IPS-18a (cell line): ENCODE data around the gene USP49.
A peak's percentile ranks its signal among the peaks of the same experiment; 100 is the strongest.
"Not testable (repeated sequence)": the region's sequence is repeated elsewhere in the genome, so short reads cannot be mapped to it uniquely, and the experiment has no call there.

Experiments used
- H3K27ac ChIP-seq: one replicate; pipeline ENCODE4 v1.5.1; 2013; ENCODE audit warnings: low read length
- H3K27me3 ChIP-seq: one replicate; pipeline ENCODE4 v1.6.1; 2013; ENCODE audit warnings: mild to moderate bottlenecking, low read length; ENCODE audit not compliant: control insufficient read depth, insufficient read depth
- H3K36me3 ChIP-seq: one replicate; pipeline ENCODE4 v1.6.1; 2013; ENCODE audit warnings: low read depth, low read length; ENCODE audit not compliant: control insufficient read depth
- H3K4me1 ChIP-seq: one replicate; pipeline ENCODE4 v1.6.1; 2013; ENCODE audit warnings: low read depth, low read length; ENCODE audit not compliant: control insufficient read depth
- H3K4me3 ChIP-seq: one replicate; pipeline ENCODE4 v1.5.1; 2013; ENCODE audit warnings: low read length
- H3K9ac ChIP-seq: one replicate; pipeline ENCODE4 v1.6.1; 2013; ENCODE audit warnings: mild to moderate bottlenecking, low read length, moderate library complexity
- H3K9me3 ChIP-seq: one replicate; pipeline ENCODE4 v1.6.1; 2013; ENCODE audit warnings: low read depth, low read length; ENCODE audit not compliant: control insufficient read depth

USP49 gene

GRCh38 chr6:41895300-41896233 lies at the start of gene USP49:
USP49 (minus strand) TSS chr6:41895375; CDS start chr6:41806983, 88,392 bp downstream.
- peak within 1 kb of the TSS; percentile 92 for H3K4me3 ChIP-seq
- H3K9ac ChIP-seq: peak within 1 kb of the TSS; percentile 95
- H3K4me1 ChIP-seq: peaks cover 22% of the 10 kb centered on the region
- H3K36me3 ChIP-seq: no peaks in the 10 kb centered on the region
- H3K9me3 ChIP-seq: no peaks in the 10 kb centered on the region
- H3K27ac ChIP-seq: peak within 1 kb of the TSS; percentile 98
- H3K27me3 ChIP-seq: no peaks in the 10 kb centered on the region

- no peak overlapping the region for H3K27ac ChIP-seq
- no peaks in the 10 kb centered on the region for H3K36me3 ChIP-seq
- no peak overlapping the region for H3K4me3 ChIP-seq
- peaks cover 6% of the 10 kb centered on the region for H3K27me3 ChIP-seq
- no peak overlapping the region for H3K9ac ChIP-seq
- H3K9me3 ChIP-seq: no peaks in the 10 kb centered on the region
- H3K4me1 ChIP-seq: peaks cover 25% of the 10 kb centered on the region
Measured at GRCh38 chr6:41943456-41943855, 48.3 kb upstream of the USP49 start.

GRCh38 chr6:41942882-41943281 lies 47.7 kb upstream of the USP49 start:
- not testable (repeated sequence) for H3K36me3 ChIP-seq, H3K27ac ChIP-seq, H3K4me3 ChIP-seq, H3K27me3 ChIP-seq, H3K9me3 ChIP-seq, H3K9ac ChIP-seq
- peaks cover 28% of the 10 kb centered on the region for H3K4me1 ChIP-seq

GRCh38 chr6:41942067-41942851 lies 47.1 kb upstream of the USP49 start:
- Histone ChIP-seq H3K27me3 (peaks cover 6% of the 10 kb centered on the region), H3K4me3 (peak overlapping the region; percentile 53), H3K36me3 (no peaks in the 10 kb centered on the region), H3K9me3 (no peaks in the 10 kb centered on the region), H3K9ac (no peak overlapping the region), H3K4me1 (peaks cover 28% of the 10 kb centered on the region), H3K27ac (no peak overlapping the region)

GRCh38 chr6:41941280-41942066 lies 46.3 kb upstream of the USP49 start, which contains the start of gene CCND3:
CCND3 (minus strand) TSS chr6:41941808; CDS start chr6:41941649, 159 bp downstream.
- Histone ChIP-seq H3K9ac (peak within 1 kb of the TSS; percentile 28), H3K4me3 (peak within 1 kb of the TSS; percentile 53), H3K27me3 (peaks cover 6% of the 10 kb centered on the region), H3K9me3 (no peaks in the 10 kb centered on the region), H3K4me1 (peaks cover 28% of the 10 kb centered on the region), H3K36me3 (no peaks in the 10 kb centered on the region), H3K27ac (no peak within 1 kb of the TSS)

GRCh38 chr6:41940759-41941279 lies 45.6 kb upstream of the USP49 start:
- Histone ChIP-seq H3K4me1 (peaks cover 31% of the 10 kb centered on the region), H3K9me3 (no peaks in the 10 kb centered on the region), H3K27ac (no peak overlapping the region), H3K9ac (peak overlapping the region; percentile 28), H3K4me3 (peak overlapping the region; percentile 53), H3K27me3 (peaks cover 6% of the 10 kb centered on the region), H3K36me3 (no peaks in the 10 kb centered on the region)

- no peaks in the 10 kb centered on the region for H3K9me3 ChIP-seq
- H3K4me3 ChIP-seq: peak overlapping the region; percentile 53
- H3K9ac ChIP-seq: no peak overlapping the region
- H3K27ac ChIP-seq: no peak overlapping the region
- H3K4me1 ChIP-seq: peaks cover 31% of the 10 kb centered on the region
- H3K27me3 ChIP-seq: peaks cover 6% of the 10 kb centered on the region
- H3K36me3 ChIP-seq: peaks cover 3% of the 10 kb centered on the region
Measured at GRCh38 chr6:41939848-41940758, 44.9 kb upstream of the USP49 start.

GRCh38 chr6:41939176-41939847 lies 44.1 kb upstream of the USP49 start:
- no peaks in the 10 kb centered on the region for H3K9me3 ChIP-seq
- no peak overlapping the region for H3K27ac ChIP-seq
- peaks cover 31% of the 10 kb centered on the region for H3K4me1 ChIP-seq

GRCh38 chr6:41938590-41939175 lies 43.5 kb upstream of the USP49 start:
- H3K36me3 ChIP-seq: peaks cover 15% of the 10 kb centered on the region
- H3K4me1 ChIP-seq: peaks cover 31% of the 10 kb centered on the region
- H3K4me3 ChIP-seq: peak overlapping the region; percentile 53
- H3K9me3 ChIP-seq: no peaks in the 10 kb centered on the region
- no peak overlapping the region for H3K9ac ChIP-seq
- H3K27me3 ChIP-seq: peaks cover 6% of the 10 kb centered on the region
- no peak overlapping the region for H3K27ac ChIP-seq

More at GRCh38 chr6:41939176-41939847, 44.1 kb upstream of the USP49 start:
- Histone ChIP-seq H3K27me3 (peaks cover 6% of the 10 kb centered on the region), H3K9ac (no peak overlapping the region), H3K36me3 (peaks cover 11% of the 10 kb centered on the region), H3K4me3 (peak overlapping the region; percentile 53)
